Sigmoid colon (tissue), 3 donors: Measurements from ENCODE around the gene NFKBIZ.

ENCODE experiments used
- CTCF ChIP-seq, 4 experiments: fragments of 450-650 bp in 3 of 4; fragments of 200-600 bp in 1 of 4; IDR thresholded peaks; one replicate each; pipeline ENCODE4 v1.5.1; 2016 to 2019; ENCODE audit warnings: antibody characterized with exemption in 4 of 4, mild to moderate bottlenecking in 3 of 4, moderate library complexity in 2 of 4
- POLR2A ChIP-seq, 2 donors: fragments of 450-650 bp; IDR thresholded peaks; one replicate each; pipeline ENCODE4 v1.6.1; 2016; ENCODE audit warnings: antibody characterized with exemption in 2 of 2, mild to moderate bottlenecking in 2 of 2, moderate library complexity in 2 of 2

GRCh38 chr3:101884776-101885175 is 35.5 kb downstream of the NFKBIZ start:
- no peak for TF ChIP-seq CTCF (IDR thresholded peaks at IDR 0.05)
- no peak for TF ChIP-seq POLR2A (IDR thresholded peaks at IDR 0.05)
